ENCODE measurements around the gene SMIM23. TPM values are rescaled to one million over a fixed set of nuclear protein-coding genes. Genes with fewer than 3 reads are reported as not detected.

Gene SMIM23
- polyA plus RNA-seq, 1 of the 3 experiments (the other 2 are of a cell fraction), result not detected

DNA sequence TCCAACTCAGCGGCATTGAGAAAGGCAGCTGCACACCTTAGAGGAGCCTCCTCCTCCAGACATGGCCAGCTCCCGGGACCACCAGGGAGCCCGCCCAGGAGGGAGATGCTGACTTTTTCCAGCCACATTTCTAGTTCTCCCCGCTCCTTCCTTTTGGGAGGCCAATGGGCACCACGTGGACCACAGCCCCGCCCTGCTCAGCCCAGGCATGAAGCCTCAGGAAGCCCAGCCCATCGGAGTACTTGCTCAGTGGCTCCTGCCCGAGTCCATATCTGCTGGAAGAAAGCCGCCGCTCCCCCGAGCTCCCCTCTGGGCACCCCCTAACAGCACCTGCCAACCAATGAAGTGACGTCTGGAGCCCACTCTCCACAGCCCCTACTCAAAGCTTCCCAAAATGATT is 52.4 kb downstream of the SMIM23 start:
- Histone ChIP-seq H3K4me2 (no peak overlapping the region), H3K9me2 (no peaks in the 10 kb centered on the region), H3K27ac (ENCODE audit: low read depth in 2 of 2, low read length in 1 of 2) (no peak overlapping the region), H3K9me3 (no peaks in the 10 kb centered on the region), H2AFZ (ENCODE audit: low read depth) (no peak overlapping the region), H3K4me1 (ENCODE audit: control insufficient read depth in 1 of 2, insufficient read depth in 2 of 2, low read depth in 1 of 2, low read length in 1 of 2) (no peaks in the 10 kb centered on the region), H3K36me3 (replicated peaks in 1 of 2; ENCODE audit: control insufficient read depth in 1 of 2, insufficient read depth in 2 of 2, low read length in 1 of 2) (no peaks in the 10 kb centered on the region), H3K27me3 (ENCODE audit: insufficient read depth) (no peaks in the 10 kb centered on the region), H4K20me1 (ENCODE audit: insufficient read depth) (no peaks in the 10 kb centered on the region), H3F3A (replicated peaks; ENCODE audit: insufficient read depth) (no peaks in the 10 kb centered on the region), H3K79me2 (ENCODE audit: insufficient read depth) (no peaks in the 10 kb centered on the region), H3K4me3 (ENCODE audit: low read depth in 2 of 2, low read length in 1 of 2) (no peak overlapping the region), H3K9ac (no peak overlapping the region)
- no peak for DNase-seq
- POLR2A ChIA-PET, result no interaction called here
- WGBS (ENCODE audit: low lambda C conversion rate), result 57% methylated on average over 7 of the region's 12 CpGs
- CTCF ChIA-PET, result interaction anchor here (0.9 to 1.1 kb wide), 2 partner anchors 9 to 419 kb away, joined by 3 read pairs; partner anchors contain the start of gene FGF18
- TF ChIP-seq POLR2AphosphoS5 (IDR thresholded peaks at IDR 0.05; ENCODE audit: low read depth, low read length) (no peak), TAF1 (IDR thresholded peaks at IDR 0.05; ENCODE audit: borderline replicate concordance, low read depth, low read length) (no peak), RAD21 (IDR thresholded peaks at IDR 0.05; ENCODE audit: low read length) (no peak), EZH2phosphoT487 (IDR thresholded peaks at IDR 0.05; ENCODE audit: borderline replicate concordance, low read depth) (no peak), EP300 (IDR thresholded peaks at IDR 0.05; ENCODE audit: borderline replicate concordance in 1 of 2, low read depth in 1 of 2, low read length in 1 of 2) (no peak), FOXM1 (IDR thresholded peaks at IDR 0.05; ENCODE audit: low read depth) (no peak), TEAD4 (IDR thresholded peaks at IDR 0.05; ENCODE audit: borderline replicate concordance, insufficient read depth) (no peak), ELF1 (IDR thresholded peaks at IDR 0.05) (no peak), RFX5 (IDR thresholded peaks at IDR 0.05; ENCODE audit: low read length) (no peak), RCOR1 (IDR thresholded peaks at IDR 0.05; ENCODE audit: low read length) (no peak), YY1 (IDR thresholded peaks at IDR 0.05; ENCODE audit: low read depth) (no peak), SMC3 (IDR thresholded peaks at IDR 0.05; ENCODE audit: low read depth, low read length) (no peak), MEF2A (IDR thresholded peaks at IDR 0.05; ENCODE audit: borderline replicate concordance, low read depth) (no peak), CHD2 (IDR thresholded peaks at IDR 0.05; ENCODE audit: low read length, partially characterized antibody) (no peak), FOXJ3 (CRISPR knock-in tag; IDR thresholded peaks at IDR 0.05) (no peak), NFIC (IDR thresholded peaks at IDR 0.05; ENCODE audit: borderline replicate concordance) (no peak)
- TF ChIP-seq, protein P1, sequence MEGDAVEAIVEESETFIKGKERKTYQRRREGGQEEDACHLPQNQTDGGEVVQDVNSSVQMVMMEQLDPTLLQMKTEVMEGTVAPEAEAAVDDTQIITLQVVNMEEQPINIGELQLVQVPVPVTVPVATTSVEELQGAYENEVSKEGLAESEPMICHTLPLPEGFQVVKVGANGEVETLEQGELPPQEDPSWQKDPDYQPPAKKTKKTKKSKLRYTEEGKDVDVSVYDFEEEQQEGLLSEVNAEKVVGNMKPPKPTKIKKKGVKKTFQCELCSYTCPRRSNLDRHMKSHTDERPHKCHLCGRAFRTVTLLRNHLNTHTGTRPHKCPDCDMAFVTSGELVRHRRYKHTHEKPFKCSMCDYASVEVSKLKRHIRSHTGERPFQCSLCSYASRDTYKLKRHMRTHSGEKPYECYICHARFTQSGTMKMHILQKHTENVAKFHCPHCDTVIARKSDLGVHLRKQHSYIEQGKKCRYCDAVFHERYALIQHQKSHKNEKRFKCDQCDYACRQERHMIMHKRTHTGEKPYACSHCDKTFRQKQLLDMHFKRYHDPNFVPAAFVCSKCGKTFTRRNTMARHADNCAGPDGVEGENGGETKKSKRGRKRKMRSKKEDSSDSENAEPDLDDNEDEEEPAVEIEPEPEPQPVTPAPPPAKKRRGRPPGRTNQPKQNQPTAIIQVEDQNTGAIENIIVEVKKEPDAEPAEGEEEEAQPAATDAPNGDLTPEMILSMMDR (IDR thresholded peaks at IDR 0.05), result no peak
- TF ChIP-seq, protein P2, sequence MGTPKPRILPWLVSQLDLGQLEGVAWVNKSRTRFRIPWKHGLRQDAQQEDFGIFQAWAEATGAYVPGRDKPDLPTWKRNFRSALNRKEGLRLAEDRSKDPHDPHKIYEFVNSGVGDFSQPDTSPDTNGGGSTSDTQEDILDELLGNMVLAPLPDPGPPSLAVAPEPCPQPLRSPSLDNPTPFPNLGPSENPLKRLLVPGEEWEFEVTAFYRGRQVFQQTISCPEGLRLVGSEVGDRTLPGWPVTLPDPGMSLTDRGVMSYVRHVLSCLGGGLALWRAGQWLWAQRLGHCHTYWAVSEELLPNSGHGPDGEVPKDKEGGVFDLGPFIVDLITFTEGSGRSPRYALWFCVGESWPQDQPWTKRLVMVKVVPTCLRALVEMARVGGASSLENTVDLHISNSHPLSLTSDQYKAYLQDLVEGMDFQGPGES (IDR thresholded peaks at IDR 0.05; ENCODE audit: low read depth, low read length), result no peak
- TF ChIP-seq, protein P3, sequence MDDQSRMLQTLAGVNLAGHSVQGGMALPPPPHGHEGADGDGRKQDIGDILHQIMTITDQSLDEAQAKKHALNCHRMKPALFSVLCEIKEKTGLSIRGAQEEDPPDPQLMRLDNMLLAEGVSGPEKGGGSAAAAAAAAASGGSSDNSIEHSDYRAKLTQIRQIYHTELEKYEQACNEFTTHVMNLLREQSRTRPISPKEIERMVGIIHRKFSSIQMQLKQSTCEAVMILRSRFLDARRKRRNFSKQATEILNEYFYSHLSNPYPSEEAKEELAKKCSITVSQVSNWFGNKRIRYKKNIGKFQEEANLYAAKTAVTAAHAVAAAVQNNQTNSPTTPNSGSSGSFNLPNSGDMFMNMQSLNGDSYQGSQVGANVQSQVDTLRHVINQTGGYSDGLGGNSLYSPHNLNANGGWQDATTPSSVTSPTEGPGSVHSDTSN (IDR thresholded peaks at IDR 0.05), result no peak
